Liver (tissue), 9 donors: ENCODE results near the gene MT2A. TPM values are rescaled to one million over a fixed set of nuclear protein-coding genes. Genes with fewer than 3 reads are reported as not detected.

Experiments used
- DNase-seq: peaks from one replicate; pipeline ENCODE4 v3.0.0-alpha.2; 2017; ENCODE audit warnings: low spot score
- H3K27ac ChIP-seq, 2 donors: one replicate each; pipeline ENCODE4 v1.7.0; 2013; ENCODE audit warnings: inconsistent platforms in 2 of 2, low read length in 2 of 2, control low read depth in 1 of 2, low read depth in 1 of 2, mild to moderate bottlenecking in 1 of 2
- H3K27me3 ChIP-seq, 4 donors: one replicate each; pipeline versions ENCODE4 v1.6.1 to v1.7.0; 2013; ENCODE audit warnings: low read length in 3 of 4, inconsistent platforms in 1 of 4, mild to moderate bottlenecking in 1 of 4, moderate library complexity in 1 of 4; ENCODE audit not compliant: control insufficient read depth in 4 of 4, insufficient read depth in 4 of 4
- H3K36me3 ChIP-seq, 4 donors: one replicate each; pipeline versions ENCODE4 v1.6.1 to v1.7.0; 2013; ENCODE audit warnings: low read length in 3 of 4, mild to moderate bottlenecking in 3 of 4, low read depth in 1 of 4, moderate library complexity in 1 of 4; ENCODE audit not compliant: control insufficient read depth in 4 of 4, insufficient read depth in 3 of 4
- H3K4me1 ChIP-seq, 4 donors: one replicate each; pipeline versions ENCODE4 v1.6.1 to v1.7.0; 2013; ENCODE audit warnings: low read length in 3 of 4, mild to moderate bottlenecking in 3 of 4, moderate library complexity in 1 of 4; ENCODE audit not compliant: control insufficient read depth in 4 of 4, insufficient read depth in 4 of 4
- H3K4me3 ChIP-seq, 3 donors: one replicate each; pipeline versions ENCODE4 v1.6.1 to v1.7.0; 2013; ENCODE audit warnings: low read length in 3 of 3, control low read depth in 1 of 3, low read depth in 1 of 3, mild to moderate bottlenecking in 1 of 3
- H3K9ac ChIP-seq, 2 donors: one replicate each; pipeline ENCODE4 v1.7.0; 2013; ENCODE audit warnings: low read length in 2 of 2, mild to moderate bottlenecking in 2 of 2, moderate library complexity in 2 of 2, control low read depth in 1 of 2, low read depth in 1 of 2
- H3K9me3 ChIP-seq, 4 donors: one replicate each; pipeline versions ENCODE4 v1.6.1 to v1.7.0; 2013; ENCODE audit warnings: low read length in 3 of 4; ENCODE audit not compliant: control insufficient read depth in 4 of 4
- ATF3 ChIP-seq: IDR thresholded peaks from 2 replicates; pipeline ENCODE4 v1.6.1; 2016; ENCODE audit warnings: antibody characterized with exemption
- EGR1 ChIP-seq, 2 donors: IDR thresholded peaks; 2 replicates each; pipeline ENCODE4 v1.6.1; 2016 to 2018; ENCODE audit warnings: antibody characterized with exemption in 2 of 2, low read depth in 2 of 2
- FOXA2 ChIP-seq: IDR thresholded peaks from 2 replicates; pipeline ENCODE4 v1.6.1; 2016; ENCODE audit warnings: antibody characterized with exemption
- HNF4A ChIP-seq, 2 donors: conservative IDR thresholded peaks; 2 replicates each; pipeline ENCODE4 v1.6.1; 2016; ENCODE audit warnings: antibody characterized with exemption in 2 of 2, mild to moderate bottlenecking in 2 of 2
- HNF4G ChIP-seq: IDR thresholded peaks from 2 replicates; pipeline ENCODE4 v1.6.1; 2016; ENCODE audit warnings: antibody characterized with exemption
- JUND ChIP-seq, 2 donors: IDR thresholded peaks; 2 replicates each; pipeline ENCODE4 v1.6.1; 2016; ENCODE audit warnings: antibody characterized with exemption in 2 of 2
- MAX ChIP-seq: IDR thresholded peaks from 2 replicates; pipeline ENCODE4 v1.6.1; 2016; ENCODE audit warnings: antibody characterized with exemption
- NR2F2 ChIP-seq: IDR thresholded peaks from 2 replicates; pipeline ENCODE4 v1.6.1; 2016; ENCODE audit warnings: antibody characterized with exemption
- RAD21 ChIP-seq, 2 donors: IDR thresholded peaks; 2 replicates each; pipeline ENCODE4 v1.6.1; 2016; ENCODE audit warnings: antibody characterized with exemption in 2 of 2, mild to moderate bottlenecking in 2 of 2
- REST ChIP-seq: IDR thresholded peaks from 2 replicates; pipeline ENCODE4 v1.6.1; 2016; ENCODE audit warnings: antibody characterized with exemption, mild to moderate bottlenecking
- RXRA ChIP-seq, 2 donors: IDR thresholded peaks; 2 replicates each; pipeline ENCODE4 v1.6.1; 2017 to 2018; ENCODE audit warnings: antibody characterized with exemption in 2 of 2, mild to moderate bottlenecking in 1 of 2
- SP1 ChIP-seq: IDR thresholded peaks from 2 replicates; pipeline ENCODE4 v1.6.1; 2018; ENCODE audit warnings: antibody characterized with exemption, mild to moderate bottlenecking
- TAF1 ChIP-seq: conservative IDR thresholded peaks from 2 replicates; pipeline ENCODE4 v1.6.1; 2016; ENCODE audit warnings: antibody characterized with exemption, mild to moderate bottlenecking
- YY1 ChIP-seq: IDR thresholded peaks from 2 replicates; pipeline ENCODE4 v1.6.1; 2016; ENCODE audit warnings: antibody characterized with exemption, mild to moderate bottlenecking
- WGBS: extraction: QIAGEN DNeasy Blood & Tissue Kit; methylation state at CpG from one replicate; pipeline ENCODE4 v1.1.7; 2013; 5-methylcytosine and 5-hydroxymethylcytosine counted together
- polyA plus RNA-seq, 2 donors: library from polyadenylated mRNA; stranded (reverse) in 1 of 2; unstranded in 1 of 2; fragments of 200-250 nt in 1 of 2; fragments of >200 nt in 1 of 2; fragmentation: Nextera tagmentation in 1 of 2; extraction: Ambion mirVana in 1 of 2; gene quantifications; one replicate each; pipeline versions ENCODE4 v1.2.1 to v1.2.3, GENCODE V29; 2013 to 2015
- total RNA-seq, 2 donors: library from RNA; depleted of rRNA; stranded (reverse); fragments of >200 nt; gene quantifications; one replicate each; pipeline ENCODE4 v1.2.3, GENCODE V29; 2014
- TF ChIP-seq, protein P1 (sequence below): fragments of 150-350 bp; IDR thresholded peaks from 2 replicates; pipeline ENCODE4 v1.5.1; 2017; ENCODE audit warnings: improper control_type of control experiment, low read depth, low read length; ENCODE audit not compliant: missing input control
- TF ChIP-seq, protein P2 (sequence below): IDR thresholded peaks from 2 replicates; pipeline ENCODE4 v1.6.1; 2016; ENCODE audit warnings: antibody characterized with exemption
- donor health status: healthy.
- donor health status: healthy.
- donor health status: healthy.
- donor health status: healthy.
- donor health status: healthy.

Gene MT2A
- total and polyA plus RNA-seq, 4 donors, result 45.8 to 5,206 (median 2,233) TPM

GRCh38 chr16:56600398-56600999 is 7.9 kb upstream of the MT2A start:
- no peaks in the 10 kb centered on the region for H3K36me3 ChIP-seq
- 25% methylated on average over 8 of the region's 8 CpGs for WGBS
- no peak for DNase-seq
- H3K27me3 ChIP-seq, result no peaks in the 10 kb centered on the region
- H3K4me3 ChIP-seq, result no peak overlapping the region
- peaks cover 0 to 5% (median 1%) of the 10 kb centered on the region in 4 donors for H3K4me1 ChIP-seq
- H3K9ac ChIP-seq, result no peak overlapping the region
- no peak for TF ChIP-seq RXRA (IDR thresholded peaks at IDR 0.05)
- TF ChIP-seq TAF1, result no peak
- TF ChIP-seq HNF4A (conservative IDR thresholded peaks at IDR 0.05), result no peak
- no peak for TF ChIP-seq ATF3
- TF ChIP-seq HNF4G, result no peak
- no peak for TF ChIP-seq REST
- TF ChIP-seq RAD21 (IDR thresholded peaks at IDR 0.05), result peak; percentile 81 to 89
- no peak for TF ChIP-seq MAX
- TF ChIP-seq, protein P1, sequence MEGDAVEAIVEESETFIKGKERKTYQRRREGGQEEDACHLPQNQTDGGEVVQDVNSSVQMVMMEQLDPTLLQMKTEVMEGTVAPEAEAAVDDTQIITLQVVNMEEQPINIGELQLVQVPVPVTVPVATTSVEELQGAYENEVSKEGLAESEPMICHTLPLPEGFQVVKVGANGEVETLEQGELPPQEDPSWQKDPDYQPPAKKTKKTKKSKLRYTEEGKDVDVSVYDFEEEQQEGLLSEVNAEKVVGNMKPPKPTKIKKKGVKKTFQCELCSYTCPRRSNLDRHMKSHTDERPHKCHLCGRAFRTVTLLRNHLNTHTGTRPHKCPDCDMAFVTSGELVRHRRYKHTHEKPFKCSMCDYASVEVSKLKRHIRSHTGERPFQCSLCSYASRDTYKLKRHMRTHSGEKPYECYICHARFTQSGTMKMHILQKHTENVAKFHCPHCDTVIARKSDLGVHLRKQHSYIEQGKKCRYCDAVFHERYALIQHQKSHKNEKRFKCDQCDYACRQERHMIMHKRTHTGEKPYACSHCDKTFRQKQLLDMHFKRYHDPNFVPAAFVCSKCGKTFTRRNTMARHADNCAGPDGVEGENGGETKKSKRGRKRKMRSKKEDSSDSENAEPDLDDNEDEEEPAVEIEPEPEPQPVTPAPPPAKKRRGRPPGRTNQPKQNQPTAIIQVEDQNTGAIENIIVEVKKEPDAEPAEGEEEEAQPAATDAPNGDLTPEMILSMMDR, result peak; percentile 76
- TF ChIP-seq NR2F2, result no peak
- no peaks in the 10 kb centered on the region for H3K9me3 ChIP-seq
- no peak overlapping the region for H3K27ac ChIP-seq

DNA sequence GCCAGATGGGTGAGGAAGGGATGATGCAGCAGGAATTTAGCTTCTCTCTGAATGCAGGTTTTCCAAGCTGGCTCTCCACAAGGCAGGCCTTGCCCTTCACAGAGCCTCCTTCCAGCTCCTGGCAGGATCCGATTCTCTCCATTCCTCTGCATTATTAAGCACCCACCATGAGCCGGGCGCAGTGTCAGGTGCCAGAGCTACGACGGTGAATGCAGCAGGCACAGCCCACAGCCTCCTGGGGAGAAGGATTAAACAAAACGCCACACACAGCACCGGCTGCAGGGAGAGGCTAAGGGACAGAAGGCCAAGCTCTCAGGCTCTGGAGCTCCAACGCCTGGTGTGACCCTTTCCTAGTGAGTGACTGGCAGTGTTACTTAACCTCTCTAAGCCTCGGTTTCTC is 7.1 kb upstream of the MT2A start:
- Histone ChIP-seq H3K27me3 (no peaks in the 10 kb centered on the region), H3K9me3 (no peaks in the 10 kb centered on the region), H3K27ac (no peak overlapping the region), H3K36me3 (no peaks in the 10 kb centered on the region), H3K4me1 (peaks cover 2 to 13% (median 8%) of the 10 kb centered on the region in 4 donors), H3K4me3 (no peak overlapping the region), H3K9ac (no peak overlapping the region)
- 80% methylated on average over 9 of the region's 9 CpGs for WGBS
- DNase-seq, result no peak
- TF ChIP-seq TAF1, result no peak
- no peak for TF ChIP-seq FOXA2
- no peak for TF ChIP-seq EGR1 (IDR thresholded peaks at IDR 0.05; ENCODE audit: low read depth in 2 of 2)
- no peak for TF ChIP-seq JUND (IDR thresholded peaks at IDR 0.05)
- no peak for TF ChIP-seq HNF4G
- no peak for TF ChIP-seq YY1
- no peak for TF ChIP-seq RAD21 (IDR thresholded peaks at IDR 0.05)
- no peak for TF ChIP-seq NR2F2
- no peak for TF ChIP-seq SP1
- no peak for TF ChIP-seq HNF4A (conservative IDR thresholded peaks at IDR 0.05)
- TF ChIP-seq, protein P2, sequence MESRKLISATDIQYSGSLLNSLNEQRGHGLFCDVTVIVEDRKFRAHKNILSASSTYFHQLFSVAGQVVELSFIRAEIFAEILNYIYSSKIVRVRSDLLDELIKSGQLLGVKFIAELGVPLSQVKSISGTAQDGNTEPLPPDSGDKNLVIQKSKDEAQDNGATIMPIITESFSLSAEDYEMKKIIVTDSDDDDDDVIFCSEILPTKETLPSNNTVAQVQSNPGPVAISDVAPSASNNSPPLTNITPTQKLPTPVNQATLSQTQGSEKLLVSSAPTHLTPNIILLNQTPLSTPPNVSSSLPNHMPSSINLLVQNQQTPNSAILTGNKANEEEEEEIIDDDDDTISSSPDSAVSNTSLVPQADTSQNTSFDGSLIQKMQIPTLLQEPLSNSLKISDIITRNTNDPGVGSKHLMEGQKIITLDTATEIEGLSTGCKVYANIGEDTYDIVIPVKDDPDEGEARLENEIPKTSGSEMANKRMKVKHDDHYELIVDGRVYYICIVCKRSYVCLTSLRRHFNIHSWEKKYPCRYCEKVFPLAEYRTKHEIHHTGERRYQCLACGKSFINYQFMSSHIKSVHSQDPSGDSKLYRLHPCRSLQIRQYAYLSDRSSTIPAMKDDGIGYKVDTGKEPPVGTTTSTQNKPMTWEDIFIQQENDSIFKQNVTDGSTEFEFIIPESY, result no peak
- no peak for TF ChIP-seq REST
- no peak for TF ChIP-seq ATF3
- no peak for TF ChIP-seq RXRA (IDR thresholded peaks at IDR 0.05)
- TF ChIP-seq, protein P1, result no peak
